Measurements from ENCODE around the gene HIP1. TPM values are rescaled to one million over a fixed set of nuclear protein-coding genes. Genes with fewer than 3 reads are reported as not detected.

Gene HIP1
- total and polyA plus RNA-seq, 2 of the 4 experiments (the other 2 are of a cell fraction), result 6.8 to 10.0 TPM

GRCh38 chr7:75626954-75627353, 111.8 kb downstream of the HIP1 start:
- no peak for ATAC-seq (ENCODE audit: low read depth)
- no peak overlapping the region for H2BK20ac ChIP-seq (ENCODE audit: low read depth, low read length)
- no peak overlapping the region for H4K91ac ChIP-seq (ENCODE audit: insufficient read depth, low read depth, low read length)
- H3K4me1 ChIP-seq (ENCODE audit: control insufficient read depth, insufficient read depth, low read length), result peaks cover 5% of the 10 kb centered on the region; the same call in 1 of the 2 replicates
- no peak overlapping the region for H3K23ac ChIP-seq (ENCODE audit: low read depth, low read length)
- no peak overlapping the region for H2BK15ac ChIP-seq (ENCODE audit: low read depth, low read length)
- H4K5ac ChIP-seq (ENCODE audit: low read depth, low read length), result no peak overlapping the region
- H3K9me1 ChIP-seq (ENCODE audit: insufficient read depth, low read length), result 0 out of 2 replicates have a peak, but pooled peaks cover 3% of the 10 kb centered on the region
- H3K4me3 ChIP-seq (ENCODE audit: insufficient read depth, low read depth, low read length), result no peak overlapping the region
- no peak overlapping the region for H3K4ac ChIP-seq (ENCODE audit: low read depth, low read length)
- no peaks in the 10 kb centered on the region for H4K20me1 ChIP-seq (ENCODE audit: insufficient read depth, low read length)
- CTCF ChIA-PET, result no interaction called here
- no CpG with 5 or more reads among the region's 2 CpGs for WGBS, 2 experiments (ENCODE audit: extremely low coverage in 2 of 2, insufficient read length in 1 of 2)
- H2AK5ac ChIP-seq (ENCODE audit: low read depth, low read length), result no peak overlapping the region
- no peak overlapping the region for H3K18ac ChIP-seq (ENCODE audit: low read depth, low read length)
- intact Hi-C loops (cut with micrococcal nuclease) (no loop called here), dilution Hi-C loops (cut with HindIII; ENCODE audit: low sequenced_read_pairs, unreplicated experiment) (no loop called here), in situ Hi-C loops (cut with MboI; ENCODE audit: low sequenced_read_pairs) (no loop called here)
- H3K4me2 ChIP-seq (ENCODE audit: low read depth, low read length), result no peak overlapping the region
- H3K79me1 ChIP-seq (ENCODE audit: low read depth in 1 of 2, low read length in 2 of 2), result peaks cover 5 to 30% of the 10 kb centered on the region in 2 experiments; a peak in 2 of 4 replicates
- H2AK9ac ChIP-seq (replicated peaks; ENCODE audit: low read depth, low read length, poor library complexity), result no peak overlapping the region
- no peaks in the 10 kb centered on the region for H3K27me3 ChIP-seq (ENCODE audit: control insufficient read depth, insufficient read depth, low read length)
- H3K9ac ChIP-seq (ENCODE audit: low read depth, low read length), result no peak overlapping the region
- no peak overlapping the region for H2BK5ac ChIP-seq (ENCODE audit: low read depth, low read length, poor library complexity, severe bottlenecking)
- H3K9me3 ChIP-seq (ENCODE audit: control insufficient read depth, insufficient read depth, low read length), result peaks cover 11% of the 10 kb centered on the region
- no peak overlapping the region for H4K8ac ChIP-seq (ENCODE audit: low read depth in 2 of 2, low read length in 2 of 2)
- no peak overlapping the region for H2AFZ ChIP-seq (replicated peaks; ENCODE audit: low read length, poor library complexity)
- H2BK120ac ChIP-seq (ENCODE audit: low read depth, low read length), result no peak overlapping the region
- H3K56ac ChIP-seq (ENCODE audit: extremely low read depth, insufficient read depth, low read length), result no peak overlapping the region
- H3K36me3 ChIP-seq (ENCODE audit: control insufficient read depth, insufficient read depth, low read length), result peaks cover 2% of the 10 kb centered on the region; the same call in 1 of the 2 replicates
- TF ChIP-seq USF2 (IDR thresholded peaks at IDR 0.05; ENCODE audit: low read depth, low read length) (no peak), CTCF (conservative IDR thresholded peaks at IDR 0.05; ENCODE audit: low read depth, low read length) (no peak), MAFK (IDR thresholded peaks at IDR 0.05; ENCODE audit: low read depth, low read length) (no peak), RCOR1 (IDR thresholded peaks at IDR 0.05; ENCODE audit: insufficient replicate concordance, low read length) (no peak), MAZ (IDR thresholded peaks at IDR 0.05; ENCODE audit: borderline replicate concordance, low read depth, low read length) (no peak), CHD1 (IDR thresholded peaks at IDR 0.05; ENCODE audit: low read depth, low read length) (no peak), ELK1 (IDR thresholded peaks at IDR 0.05; ENCODE audit: borderline replicate concordance, low read depth, low read length) (no peak), CEBPB (IDR thresholded peaks at IDR 0.05; ENCODE audit: low read depth, low read length) (no peak), RAD21 (IDR thresholded peaks at IDR 0.05; ENCODE audit: low read length) (no peak), NFE2L2 (IDR thresholded peaks at IDR 0.05; ENCODE audit: low read depth, low read length) (no peak), SMC3 (IDR thresholded peaks at IDR 0.05; ENCODE audit: low read depth, low read length) (no peak), RFX5 (IDR thresholded peaks at IDR 0.05; ENCODE audit: low read depth, low read length) (no peak), MXI1 (IDR thresholded peaks at IDR 0.05; ENCODE audit: borderline replicate concordance, low read depth, low read length) (no peak), POLR2A (IDR thresholded peaks at IDR 0.05; ENCODE audit: low read depth, low read length) (no peak), FOS (IDR thresholded peaks at IDR 0.05; ENCODE audit: low read depth, low read length) (no peak), BHLHE40 (IDR thresholded peaks at IDR 0.05; ENCODE audit: low read depth, low read length) (no peak)
- no TSS peak for BruUV-seq (replicated peaks)
- POLR2A ChIA-PET (ENCODE audit: unreplicated experiment), result no interaction called here
- no peak for DNase-seq
- no peak overlapping the region for H3K14ac ChIP-seq (replicated peaks; ENCODE audit: low read depth, low read length)
- H3K27ac ChIP-seq (ENCODE audit: insufficient read depth, low read length), result no peak overlapping the region
